ENCODE data around the gene SERPIND1.

SERPIND1 gene

GRCh38 chr22:20775342-20775895 is 1.5 kb downstream of the SERPIND1 start:
- peak; percentile 28 for DNase-seq (ENCODE audit: low spot score)

GRCh38 chr22:20776624-20777405 is 2.9 kb downstream of the SERPIND1 start:
- DNase-seq (ENCODE audit: low spot score), result no peak

- peak; percentile 78 for DNase-seq (ENCODE audit: low spot score)
These were observed 3.7 kb downstream of the SERPIND1 start for GRCh38 chr22:20777420-20778177.

GRCh38 chr22:20779014-20779817 is 5.3 kb downstream of the SERPIND1 start:
- DNase-seq (ENCODE audit: low spot score), result no peak

GRCh38 chr22:20779818-20780158 is 5.9 kb downstream of the SERPIND1 start:
- DNase-seq (ENCODE audit: low spot score), result no peak

- no peak for DNase-seq (ENCODE audit: low spot score)
These were observed 7.5 kb downstream of the SERPIND1 start for GRCh38 chr22:20781272-20781990.

- DNase-seq (ENCODE audit: low spot score), result no peak
These were observed 8.2 kb downstream of the SERPIND1 start for GRCh38 chr22:20782083-20782482.

GRCh38 chr22:20782596-20783299 is 8.8 kb downstream of the SERPIND1 start:
- no peak for DNase-seq (ENCODE audit: low spot score)

GRCh38 chr22:20783300-20783673 is 9.4 kb downstream of the SERPIND1 start:
- DNase-seq (ENCODE audit: low spot score), result no peak

- DNase-seq (ENCODE audit: low spot score), result peak; percentile 82
These were observed 10.2 kb downstream of the SERPIND1 start for GRCh38 chr22:20783844-20784723.

GRCh38 chr22:20785415-20785814 is 11.5 kb downstream of the SERPIND1 start:
- DNase-seq (ENCODE audit: low spot score), result no peak

GRCh38 chr22:20786048-20786447 is 12.1 kb downstream of the SERPIND1 start:
- no peak for DNase-seq (ENCODE audit: low spot score)

GRCh38 chr22:20786536-20786979 is 12.6 kb downstream of the SERPIND1 start:
- no peak for DNase-seq (ENCODE audit: low spot score)

- DNase-seq (ENCODE audit: low spot score), result no peak
These were observed 13.3 kb downstream of the SERPIND1 start for GRCh38 chr22:20787223-20787622.

- no peak for DNase-seq (ENCODE audit: low spot score)
These were observed 14.1 kb downstream of the SERPIND1 start for GRCh38 chr22:20787746-20788626.

- DNase-seq (ENCODE audit: low spot score), result no peak
These were observed 14.9 kb downstream of the SERPIND1 start for GRCh38 chr22:20788627-20789344.

- DNase-seq (ENCODE audit: low spot score), result no peak
These were observed 18.5 kb downstream of the SERPIND1 start for GRCh38 chr22:20792221-20792965.

All from hepatic stellate cell (primary cell).